ENCODE measurements around the gene DAPK2. TPM values are rescaled to one million over a fixed set of nuclear protein-coding genes. Genes with fewer than 3 reads are reported as not detected.

DAPK2 gene
- total and polyA plus RNA-seq, 2 of the 13 experiments (the other 11 are each of a cell fraction or from before 2014, with no cell fraction given): 0.33 to 0.63 TPM

DNA sequence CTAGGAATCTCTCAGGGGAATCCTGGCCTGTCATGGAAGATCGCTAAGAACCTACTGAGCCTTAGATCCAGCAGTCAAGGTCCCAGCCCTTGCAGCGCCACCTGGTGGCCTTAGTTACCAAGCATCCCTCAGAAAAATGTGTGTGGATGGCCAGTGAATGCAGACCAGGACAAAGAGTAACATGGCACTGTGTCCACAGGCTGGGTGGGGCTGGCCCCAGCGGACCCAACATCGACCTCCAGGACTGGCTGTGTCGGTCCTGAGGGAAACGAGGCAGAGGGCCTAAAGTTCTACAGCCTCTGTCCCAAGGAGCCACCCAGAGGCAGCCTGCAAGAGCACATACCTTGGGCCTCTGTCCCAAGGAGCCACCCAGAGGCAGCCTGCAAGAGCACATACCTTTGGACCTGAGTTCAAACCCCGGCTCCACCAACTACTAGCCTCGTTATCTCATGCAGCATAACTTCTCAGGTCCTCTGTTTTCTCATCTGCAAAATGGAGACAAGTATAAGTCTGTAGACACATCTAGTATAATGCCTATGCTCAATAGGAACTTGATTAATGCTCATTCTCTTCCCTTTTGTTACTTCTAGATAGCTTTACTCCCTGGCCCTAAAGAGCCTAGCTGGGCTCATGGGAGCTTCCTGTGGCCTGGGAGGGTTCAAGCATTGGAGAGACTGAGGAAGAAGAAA lies 155.1 kb downstream of the DAPK2 start (continued):
- TF ChIP-seq NCOA2 (CRISPR knock-in tag; IDR thresholded peaks at IDR 0.05): no peak
- TF ChIP-seq ZNF34 (CRISPR knock-in tag; IDR thresholded peaks at IDR 0.05; ENCODE audit: borderline replicate concordance): no peak
- TF ChIP-seq NCOA1 (CRISPR knock-in tag; IDR thresholded peaks at IDR 0.05): no peak
- TF ChIP-seq ZNF883 (CRISPR knock-in tag; IDR thresholded peaks at IDR 0.05; ENCODE audit: not compliant biosample characterization): no peak
- no peak for TF ChIP-seq ZNF446 (CRISPR knock-in tag; IDR thresholded peaks at IDR 0.05)
- TF ChIP-seq SALL2 (CRISPR knock-in tag; IDR thresholded peaks at IDR 0.05): no peak
- no peak for TF ChIP-seq ZNF451 (CRISPR knock-in tag; IDR thresholded peaks at IDR 0.05)
- TF ChIP-seq ZNF7 (CRISPR knock-in tag; IDR thresholded peaks at IDR 0.05): no peak
- TF ChIP-seq ZEB1 (IDR thresholded peaks at IDR 0.05; ENCODE audit: insufficient replicate concordance, low read depth): no peak
- no peak for TF ChIP-seq CCDC6 (CRISPR knock-in tag; IDR thresholded peaks at IDR 0.05)
- no peak for TF ChIP-seq HNRNPLL (IDR thresholded peaks at IDR 0.05; ENCODE audit: low read depth, low read length, poor library complexity, severe bottlenecking)
- TF ChIP-seq, protein P1, sequence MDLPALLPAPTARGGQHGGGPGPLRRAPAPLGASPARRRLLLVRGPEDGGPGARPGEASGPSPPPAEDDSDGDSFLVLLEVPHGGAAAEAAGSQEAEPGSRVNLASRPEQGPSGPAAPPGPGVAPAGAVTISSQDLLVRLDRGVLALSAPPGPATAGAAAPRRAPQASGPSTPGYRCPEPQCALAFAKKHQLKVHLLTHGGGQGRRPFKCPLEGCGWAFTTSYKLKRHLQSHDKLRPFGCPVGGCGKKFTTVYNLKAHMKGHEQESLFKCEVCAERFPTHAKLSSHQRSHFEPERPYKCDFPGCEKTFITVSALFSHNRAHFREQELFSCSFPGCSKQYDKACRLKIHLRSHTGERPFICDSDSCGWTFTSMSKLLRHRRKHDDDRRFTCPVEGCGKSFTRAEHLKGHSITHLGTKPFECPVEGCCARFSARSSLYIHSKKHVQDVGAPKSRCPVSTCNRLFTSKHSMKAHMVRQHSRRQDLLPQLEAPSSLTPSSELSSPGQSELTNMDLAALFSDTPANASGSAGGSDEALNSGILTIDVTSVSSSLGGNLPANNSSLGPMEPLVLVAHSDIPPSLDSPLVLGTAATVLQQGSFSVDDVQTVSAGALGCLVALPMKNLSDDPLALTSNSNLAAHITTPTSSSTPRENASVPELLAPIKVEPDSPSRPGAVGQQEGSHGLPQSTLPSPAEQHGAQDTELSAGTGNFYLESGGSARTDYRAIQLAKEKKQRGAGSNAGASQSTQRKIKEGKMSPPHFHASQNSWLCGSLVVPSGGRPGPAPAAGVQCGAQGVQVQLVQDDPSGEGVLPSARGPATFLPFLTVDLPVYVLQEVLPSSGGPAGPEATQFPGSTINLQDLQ (CRISPR knock-in tag; IDR thresholded peaks at IDR 0.05): no peak
- no peak for TF ChIP-seq ELF4 (CRISPR knock-in tag; IDR thresholded peaks at IDR 0.05; ENCODE audit: borderline replicate concordance)
- TF ChIP-seq ZNF101 (CRISPR knock-in tag; IDR thresholded peaks at IDR 0.05; ENCODE audit: borderline replicate concordance, low read depth): no peak
- TF ChIP-seq ZNF136 (CRISPR knock-in tag; IDR thresholded peaks at IDR 0.05; ENCODE audit: low read depth): no peak
- TF ChIP-seq, protein P2, sequence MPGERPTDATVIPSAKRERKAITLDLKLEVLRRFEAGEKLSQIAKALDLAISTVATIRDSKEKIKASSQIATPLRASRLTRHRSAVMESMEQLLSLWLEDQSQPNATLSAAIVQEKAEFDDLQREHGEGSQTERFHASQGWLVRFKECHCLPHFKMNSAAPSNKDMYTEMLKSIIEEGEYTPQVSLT (CRISPR knock-in tag; IDR thresholded peaks at IDR 0.05; ENCODE audit: borderline replicate concordance, low read depth): no peak
- TF ChIP-seq ZKSCAN5 (CRISPR knock-in tag; IDR thresholded peaks at IDR 0.05): no peak
- TF ChIP-seq FOSL1 (CRISPR knock-in tag; IDR thresholded peaks at IDR 0.05; ENCODE audit: borderline replicate concordance): no peak
- no peak for TF ChIP-seq ZNF253 (CRISPR knock-in tag; IDR thresholded peaks at IDR 0.05; ENCODE audit: borderline replicate concordance)
- peak; percentile 58 for TF ChIP-seq HNF4A (CRISPR knock-in tag; IDR thresholded peaks at IDR 0.05)
- no peak for TF ChIP-seq SIN3B (IDR thresholded peaks at IDR 0.05; ENCODE audit: low read length)
- TF ChIP-seq NFKBIZ (CRISPR knock-in tag; IDR thresholded peaks at IDR 0.05): no peak
- peak; percentile 55; the same call in 1 of the 2 replicates for TF ChIP-seq ESRRA (CRISPR knock-in tag; IDR thresholded peaks at IDR 0.05; ENCODE audit: low read depth)
- TF ChIP-seq ZNF234 (CRISPR knock-in tag; conservative IDR thresholded peaks at IDR 0.05): no peak
- no peak for TF ChIP-seq RORA (CRISPR knock-in tag; IDR thresholded peaks at IDR 0.05)
- no peak for TF ChIP-seq POGZ (CRISPR knock-in tag; IDR thresholded peaks at IDR 0.05)
- TF ChIP-seq ZBTB21 (CRISPR knock-in tag; IDR thresholded peaks at IDR 0.05): no peak
- no peak for TF ChIP-seq POLR2A (IDR thresholded peaks at IDR 0.05; ENCODE audit: insufficient read depth in 1 of 2, low read depth in 2 of 2, low read length in 2 of 2)
- TF ChIP-seq ZNF124 (CRISPR knock-in tag; IDR thresholded peaks at IDR 0.05): no peak

Measured in HepG2 (cell line).